ENCODE data around the gene TBL3.
"Not testable (repeated sequence)": the region's sequence is repeated elsewhere in the genome, so short reads cannot be mapped to it uniquely, and the experiment has no call there.

Gene TBL3

DNA sequence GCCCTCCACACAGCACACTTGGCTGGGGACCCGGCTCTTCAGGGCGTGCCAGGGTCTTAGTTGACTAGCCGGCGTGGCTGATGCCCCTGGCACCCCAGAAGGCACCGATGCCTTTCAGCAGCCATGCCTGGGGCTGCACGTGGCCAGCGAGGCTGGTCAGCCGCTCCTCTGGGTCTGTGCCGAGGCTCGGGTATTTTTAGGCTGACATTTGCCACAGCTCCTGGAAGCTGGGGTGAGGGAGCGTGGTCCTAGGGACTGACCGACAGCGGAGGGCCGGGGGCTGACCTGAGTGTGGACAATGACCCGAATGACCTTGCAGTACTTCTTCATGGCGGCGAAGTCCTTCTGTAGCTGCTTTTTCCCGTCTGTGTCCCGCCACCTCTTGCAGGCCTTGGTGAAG, 21.3 kb upstream of the TBL3 start:
- TF ChIP-seq, protein P1, sequence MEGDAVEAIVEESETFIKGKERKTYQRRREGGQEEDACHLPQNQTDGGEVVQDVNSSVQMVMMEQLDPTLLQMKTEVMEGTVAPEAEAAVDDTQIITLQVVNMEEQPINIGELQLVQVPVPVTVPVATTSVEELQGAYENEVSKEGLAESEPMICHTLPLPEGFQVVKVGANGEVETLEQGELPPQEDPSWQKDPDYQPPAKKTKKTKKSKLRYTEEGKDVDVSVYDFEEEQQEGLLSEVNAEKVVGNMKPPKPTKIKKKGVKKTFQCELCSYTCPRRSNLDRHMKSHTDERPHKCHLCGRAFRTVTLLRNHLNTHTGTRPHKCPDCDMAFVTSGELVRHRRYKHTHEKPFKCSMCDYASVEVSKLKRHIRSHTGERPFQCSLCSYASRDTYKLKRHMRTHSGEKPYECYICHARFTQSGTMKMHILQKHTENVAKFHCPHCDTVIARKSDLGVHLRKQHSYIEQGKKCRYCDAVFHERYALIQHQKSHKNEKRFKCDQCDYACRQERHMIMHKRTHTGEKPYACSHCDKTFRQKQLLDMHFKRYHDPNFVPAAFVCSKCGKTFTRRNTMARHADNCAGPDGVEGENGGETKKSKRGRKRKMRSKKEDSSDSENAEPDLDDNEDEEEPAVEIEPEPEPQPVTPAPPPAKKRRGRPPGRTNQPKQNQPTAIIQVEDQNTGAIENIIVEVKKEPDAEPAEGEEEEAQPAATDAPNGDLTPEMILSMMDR (IDR thresholded peaks at IDR 0.05), result no peak
- Histone ChIP-seq H3K27ac (no peak overlapping the region), H3K4me3 (no peak overlapping the region)
- no peak for DNase-seq (ENCODE audit: low spot score)

DNA sequence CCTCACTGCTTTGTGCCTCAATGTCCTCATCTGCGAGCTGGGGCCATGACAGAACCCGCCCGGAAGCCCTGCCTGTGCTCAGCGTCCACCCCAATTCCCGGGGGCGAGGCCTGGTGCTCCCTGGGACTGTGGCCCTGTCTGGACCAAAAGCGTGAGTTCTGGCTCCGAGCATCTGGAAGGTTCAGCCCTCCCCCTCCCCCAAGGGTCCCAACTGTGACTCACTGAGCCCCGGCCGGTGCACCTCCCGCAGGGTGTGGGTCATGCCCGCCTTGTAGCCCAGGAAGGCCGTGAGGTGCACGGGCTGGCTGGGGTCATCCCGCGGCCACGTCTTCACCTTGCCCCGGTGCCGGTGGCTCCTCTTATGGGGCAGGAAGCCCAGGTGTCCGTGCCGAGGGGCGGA, 18.1 kb upstream of the TBL3 start:
- TF ChIP-seq, protein P1 (IDR thresholded peaks at IDR 0.05), result no peak
- no peak for DNase-seq (ENCODE audit: low spot score)
- no peak overlapping the region for H3K27ac ChIP-seq
- no peak overlapping the region for H3K4me3 ChIP-seq

DNA sequence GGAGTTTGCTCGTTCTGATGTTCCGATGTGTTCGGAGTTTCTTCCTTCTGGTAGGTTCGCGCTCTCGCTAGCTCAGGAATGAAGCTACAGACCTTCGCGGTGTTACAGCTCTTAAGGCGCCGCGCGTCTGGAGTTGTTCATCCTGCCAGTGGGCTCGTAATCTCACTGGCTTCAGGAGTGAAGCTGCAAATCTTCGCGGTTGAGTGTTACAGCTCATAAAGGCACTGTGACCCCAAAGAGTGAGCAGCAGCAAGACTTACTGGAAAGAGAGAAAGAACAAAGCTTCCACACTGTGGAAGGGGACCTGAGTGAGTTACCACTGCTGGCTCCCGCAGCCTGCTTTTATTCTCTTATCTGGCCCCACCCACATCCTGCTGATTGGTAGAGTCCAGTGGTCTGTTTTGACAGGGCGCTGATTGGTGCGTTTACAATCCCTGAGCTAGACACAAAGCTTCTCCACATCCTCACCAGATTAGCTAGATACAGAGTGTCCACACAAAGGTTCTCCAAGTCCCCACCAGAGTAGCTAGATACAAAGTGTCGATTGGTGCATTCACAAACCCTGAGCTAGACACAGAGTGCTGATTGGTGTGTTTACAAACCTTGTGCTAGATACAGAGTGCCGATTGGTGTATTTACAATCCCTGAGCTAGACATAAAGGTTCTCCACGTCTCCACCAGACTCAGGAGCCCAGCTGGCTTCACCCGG, 14.3 kb upstream of the TBL3 start:
- H3K4me3 ChIP-seq; H3K27ac ChIP-seq; DNase-seq (ENCODE audit: low spot score): not testable (repeated sequence)

DNA sequence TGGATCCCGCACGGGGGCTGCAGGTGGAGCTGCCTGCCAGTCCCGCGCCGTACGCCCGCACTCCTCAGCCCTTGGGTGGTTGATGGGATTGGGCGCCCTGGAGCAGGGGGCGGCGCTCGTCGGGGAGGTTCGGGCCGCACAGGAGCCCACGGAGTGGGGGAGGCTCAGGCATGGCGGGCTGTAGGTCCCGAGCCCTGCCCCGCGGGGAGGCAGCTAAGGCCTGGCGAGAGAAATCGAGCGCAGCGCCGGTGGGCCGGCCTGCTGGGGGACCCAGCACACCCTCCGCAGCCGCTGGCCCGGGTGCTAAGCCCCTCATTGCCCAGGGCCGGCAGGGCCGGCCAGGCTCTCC, 13.7 kb upstream of the TBL3 start:
- not testable (repeated sequence) for DNase-seq (ENCODE audit: low spot score); H3K4me3 ChIP-seq; H3K27ac ChIP-seq

DNA sequence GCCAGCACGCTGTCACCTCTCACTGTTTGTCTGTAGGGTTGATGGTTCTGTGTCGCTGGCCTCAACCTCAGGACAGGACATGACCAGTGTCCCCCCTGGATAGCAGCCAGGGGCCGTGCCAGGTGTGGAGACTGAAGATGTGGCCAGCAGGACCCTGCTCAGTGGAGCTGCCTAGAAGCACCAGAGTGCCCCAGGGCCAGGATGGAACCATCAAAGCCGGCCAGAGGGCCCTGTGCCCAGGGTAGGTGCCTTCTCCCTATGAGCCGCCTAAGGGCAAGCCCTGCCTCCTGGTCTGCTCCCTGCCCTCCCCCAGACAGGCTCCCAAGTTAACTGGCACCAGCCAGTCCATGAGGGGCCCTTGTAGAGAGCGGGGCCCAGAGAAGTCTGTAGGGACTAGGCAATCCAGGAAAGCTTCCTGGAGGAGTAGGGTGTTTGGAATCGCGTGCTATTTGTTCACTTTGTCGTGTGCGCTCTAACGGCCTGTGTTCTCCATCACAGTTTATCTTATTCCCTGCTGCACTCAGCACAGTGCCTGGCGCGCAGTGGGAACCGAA, 13.1 kb upstream of the TBL3 start:
- peak overlapping the region in 1 of 2 donors; percentile 90 for H3K27ac ChIP-seq
- no peak for DNase-seq (ENCODE audit: low spot score)
- TF ChIP-seq, protein P1 (IDR thresholded peaks at IDR 0.05), result no peak
- peak overlapping the region; percentile 93 for H3K4me3 ChIP-seq

DNA sequence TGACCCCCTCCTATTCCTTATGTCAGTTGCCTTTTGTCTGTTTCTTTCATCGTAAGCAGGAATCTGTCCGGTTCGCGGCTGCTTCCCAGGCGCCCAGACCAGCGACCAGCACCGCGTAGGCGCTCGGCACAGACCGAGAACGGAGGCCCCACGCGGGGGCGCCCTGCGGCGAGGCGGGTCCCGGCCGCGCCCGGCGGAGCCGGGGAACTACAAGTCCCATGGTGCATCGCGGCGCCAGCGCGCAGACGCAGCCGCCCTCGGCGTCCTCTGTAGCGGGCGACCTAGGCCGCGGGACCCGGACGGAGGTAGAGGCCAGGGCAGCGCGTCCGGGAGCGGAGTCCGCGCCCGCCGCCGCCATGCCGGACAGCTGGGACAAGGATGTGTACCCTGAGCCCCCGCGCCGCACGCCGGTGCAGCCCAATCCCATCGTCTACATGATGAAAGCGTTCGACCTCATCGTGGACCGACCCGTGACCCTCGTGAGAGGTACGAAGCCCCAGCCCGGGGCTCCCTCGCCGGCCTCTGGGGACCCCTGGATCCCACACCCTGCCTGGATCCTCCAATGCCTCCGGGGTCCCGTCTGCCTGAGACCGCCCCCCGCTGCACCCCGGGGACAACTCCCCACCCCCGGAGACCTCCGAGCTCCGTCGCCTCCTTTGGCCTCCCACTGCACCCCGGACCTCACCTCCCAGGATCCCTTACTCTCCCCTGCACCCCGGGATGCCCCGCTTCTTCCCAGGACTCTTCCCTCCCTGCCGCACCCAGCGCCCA, 12.4 kb upstream of the TBL3 start, which contains the start of gene NDUFB10:
TSS of gene NDUFB10 (plus strand) at position 270 of the 771 bp plus-strand sequence. CDS start at position 357, 87 bp downstream.
- peak within 1 kb of the TSS; percentile 85 to 90 for H3K27ac ChIP-seq
- TF ChIP-seq, protein P1 (IDR thresholded peaks at IDR 0.05), result peak; percentile 29
- peak within 1 kb of the TSS; percentile 93 for H3K4me3 ChIP-seq
- peak; percentile 91 for DNase-seq (ENCODE audit: low spot score)

DNA sequence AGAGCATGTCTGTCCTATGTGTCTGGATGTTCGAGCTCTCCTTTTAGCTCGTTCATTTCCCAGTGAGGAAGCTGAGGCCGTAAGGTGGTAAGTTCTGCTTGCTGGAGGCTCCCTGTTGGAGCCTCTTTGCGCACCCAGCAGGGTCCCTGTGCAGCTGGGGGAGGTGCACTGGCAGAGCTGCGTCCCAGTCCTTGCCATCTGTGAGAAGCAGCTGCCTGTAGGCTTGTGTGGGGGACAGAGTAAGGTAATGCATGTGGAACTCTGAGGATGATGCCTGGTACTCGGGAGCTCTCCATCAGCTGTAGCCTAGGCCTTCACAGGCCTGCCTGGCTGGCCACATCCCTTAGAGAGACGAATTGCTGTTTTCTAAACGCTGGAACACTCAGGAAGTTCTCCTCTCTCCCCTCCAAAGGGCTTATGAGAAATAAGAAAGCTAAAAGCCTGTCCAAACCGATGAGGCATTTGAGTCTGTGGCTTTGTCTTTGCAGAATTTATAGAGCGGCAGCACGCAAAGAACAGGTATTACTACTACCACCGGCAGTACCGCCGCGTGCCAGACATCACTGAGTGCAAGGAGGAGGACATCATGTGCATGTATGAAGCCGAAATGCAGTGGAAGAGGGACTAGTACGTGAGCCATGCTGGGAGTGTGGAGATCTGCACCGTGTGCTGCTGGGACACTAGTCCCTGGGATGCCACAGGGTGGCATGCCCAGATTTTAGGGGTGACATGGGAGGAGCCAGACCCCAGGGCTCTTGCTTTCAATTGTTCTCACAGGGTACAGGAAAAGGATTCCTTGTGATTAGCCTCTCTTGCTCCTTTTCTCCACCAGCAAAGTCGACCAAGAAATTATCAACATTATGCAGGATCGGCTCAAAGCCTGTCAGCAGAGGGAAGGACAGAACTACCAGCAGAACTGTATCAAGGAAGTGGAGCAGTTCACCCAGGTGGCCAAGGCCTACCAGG, 10.9 kb upstream of the TBL3 start:
- Histone ChIP-seq H3K27ac (peak overlapping the region in 1 of 2 donors; percentile 18), H3K4me3 (peak overlapping the region; percentile 93)
- TF ChIP-seq, protein P1 (IDR thresholded peaks at IDR 0.05), result no peak
- no peak for DNase-seq (ENCODE audit: low spot score)

All from coronary artery (tissue), 2 donors.